ENCODE results near the gene NRXN2.

The NRXN2 gene

GRCh38 chr11:64633555-64634159 lies 89.3 kb downstream of the NRXN2 start:
- no peak for ATAC-seq (replicated peaks)
- H3K27ac Mint-ChIP-seq = no peak overlapping the region
- peaks cover 17 to 21% of the 10 kb centered on the region in 2 donors for H3K27me3 Mint-ChIP-seq
- H3K4me1 Mint-ChIP-seq = peaks cover 16 to 20% of the 10 kb centered on the region in 2 donors
- H3K9me3 Mint-ChIP-seq = no peaks in the 10 kb centered on the region
- H3K36me3 Mint-ChIP-seq = no peaks in the 10 kb centered on the region
- no peak for DNase-seq
- H3K4me3 Mint-ChIP-seq = no peak overlapping the region

GRCh38 chr11:64632654-64633053 lies 90.3 kb downstream of the NRXN2 start:
- ATAC-seq (replicated peaks) (no peak), DNase-seq (no peak)
- peaks cover 14 to 16% of the 10 kb centered on the region in 2 donors for H3K4me1 Mint-ChIP-seq
- H3K9me3 Mint-ChIP-seq = no peaks in the 10 kb centered on the region
- H3K36me3 Mint-ChIP-seq = no peaks in the 10 kb centered on the region
- peaks cover 16 to 21% of the 10 kb centered on the region in 2 donors for H3K27me3 Mint-ChIP-seq
- H3K27ac Mint-ChIP-seq = no peak overlapping the region
- H3K4me3 Mint-ChIP-seq = no peak overlapping the region

GRCh38 chr11:64632237-64632636 lies 90.8 kb downstream of the NRXN2 start:
- DNase-seq (no peak), ATAC-seq (replicated peaks) (no peak)
- Mint-ChIP-seq H3K4me3 (no peak overlapping the region), H3K9me3 (no peaks in the 10 kb centered on the region), H3K4me1 (peaks cover 15 to 16% of the 10 kb centered on the region in 2 donors), H3K36me3 (no peaks in the 10 kb centered on the region), H3K27me3 (peaks cover 16 to 21% of the 10 kb centered on the region in 2 donors), H3K27ac (no peak overlapping the region)

GRCh38 chr11:64631675-64632074 lies 91.3 kb downstream of the NRXN2 start:
- H3K9me3 Mint-ChIP-seq = no peaks in the 10 kb centered on the region
- DNase-seq = no peak
- no peaks in the 10 kb centered on the region for H3K36me3 Mint-ChIP-seq
- no peak overlapping the region for H3K27ac Mint-ChIP-seq
- ATAC-seq (replicated peaks) = peak; percentile 70 to 75
- no peak overlapping the region for H3K4me3 Mint-ChIP-seq
- peaks cover 16 to 18% of the 10 kb centered on the region in 2 donors for H3K4me1 Mint-ChIP-seq
- peaks cover 16 to 21% of the 10 kb centered on the region in 2 donors for H3K27me3 Mint-ChIP-seq

- DNase-seq = no peak
Measured at GRCh38 chr11:64629796-64630562, 93.0 kb downstream of the NRXN2 start.

GRCh38 chr11:64629103-64629502 lies 93.9 kb downstream of the NRXN2 start:
- Mint-ChIP-seq H3K4me1 (peaks cover 30 to 36% of the 10 kb centered on the region in 2 donors), H3K27ac (no peak overlapping the region), H3K4me3 (no peak overlapping the region), H3K27me3 (peaks cover 4 to 8% of the 10 kb centered on the region in 2 donors), H3K9me3 (no peaks in the 10 kb centered on the region), H3K36me3 (no peaks in the 10 kb centered on the region)
- DNase-seq (no peak), ATAC-seq (replicated peaks) (no peak)

More at GRCh38 chr11:64629796-64630562, 93.0 kb downstream of the NRXN2 start:
- no peak for ATAC-seq (replicated peaks)
- peaks cover 24 to 33% of the 10 kb centered on the region in 2 donors for H3K4me1 Mint-ChIP-seq
- H3K27ac Mint-ChIP-seq = no peak overlapping the region
- peaks cover 13 to 16% of the 10 kb centered on the region in 2 donors for H3K27me3 Mint-ChIP-seq
- no peak overlapping the region for H3K4me3 Mint-ChIP-seq
- no peaks in the 10 kb centered on the region for H3K9me3 Mint-ChIP-seq
- H3K36me3 Mint-ChIP-seq = no peaks in the 10 kb centered on the region

- no peak overlapping the region for H3K27ac Mint-ChIP-seq
- peaks cover 0 to 3% of the 10 kb centered on the region in 2 donors for H3K27me3 Mint-ChIP-seq
- DNase-seq = no peak
Measured at GRCh38 chr11:64628596-64628995, 94.4 kb downstream of the NRXN2 start.

GRCh38 chr11:64627371-64627770 lies 95.6 kb downstream of the NRXN2 start:
- Mint-ChIP-seq H3K27me3 (no peaks in the 10 kb centered on the region), H3K9me3 (no peaks in the 10 kb centered on the region), H3K4me1 (peaks cover 22 to 32% of the 10 kb centered on the region in 2 donors), H3K27ac (peak overlapping the region; percentile 21), H3K4me3 (no peak overlapping the region), H3K36me3 (no peaks in the 10 kb centered on the region)
- no peak for ATAC-seq (replicated peaks)
- no peak for DNase-seq

More at GRCh38 chr11:64628596-64628995, 94.4 kb downstream of the NRXN2 start:
- no peak for ATAC-seq (replicated peaks)
- Mint-ChIP-seq H3K4me3 (no peak overlapping the region), H3K9me3 (no peaks in the 10 kb centered on the region), H3K36me3 (no peaks in the 10 kb centered on the region), H3K4me1 (peaks cover 25 to 32% of the 10 kb centered on the region in 2 donors)

- H3K27ac Mint-ChIP-seq = no peak overlapping the region
- peaks cover 20 to 27% of the 10 kb centered on the region in 2 donors for H3K4me1 Mint-ChIP-seq
- ATAC-seq (replicated peaks) = no peak
- no peak overlapping the region for H3K4me3 Mint-ChIP-seq
- no peaks in the 10 kb centered on the region for H3K9me3 Mint-ChIP-seq
- H3K27me3 Mint-ChIP-seq = no peaks in the 10 kb centered on the region
- DNase-seq = no peak
- H3K36me3 Mint-ChIP-seq = no peaks in the 10 kb centered on the region
Measured at GRCh38 chr11:64626637-64627036, 96.4 kb downstream of the NRXN2 start.

- peak; percentile 31 for DNase-seq
- Mint-ChIP-seq H3K4me3 (no peak overlapping the region), H3K27ac (no peak overlapping the region), H3K4me1 (peaks cover 25 to 34% of the 10 kb centered on the region in 2 donors), H3K27me3 (no peaks in the 10 kb centered on the region), H3K36me3 (no peaks in the 10 kb centered on the region), H3K9me3 (no peaks in the 10 kb centered on the region)
- ATAC-seq (replicated peaks) = peak; percentile 94 to 95
Measured at GRCh38 chr11:64624883-64625481, 98.0 kb downstream of the NRXN2 start.

GRCh38 chr11:64622681-64623080 lies 100.3 kb downstream of the NRXN2 start:
- no peak for DNase-seq
- Mint-ChIP-seq H3K4me3 (no peak overlapping the region), H3K27ac (no peak overlapping the region), H3K27me3 (no peaks in the 10 kb centered on the region), H3K4me1 (peaks cover 25 to 39% of the 10 kb centered on the region in 2 donors), H3K36me3 (no peaks in the 10 kb centered on the region), H3K9me3 (no peaks in the 10 kb centered on the region)
- no peak for ATAC-seq (replicated peaks)

- no peak overlapping the region for H3K4me3 Mint-ChIP-seq
- H3K27me3 Mint-ChIP-seq = no peaks in the 10 kb centered on the region
- DNase-seq = no peak
- H3K36me3 Mint-ChIP-seq = no peaks in the 10 kb centered on the region
- no peak for ATAC-seq (replicated peaks)
- H3K27ac Mint-ChIP-seq = no peak overlapping the region
- H3K9me3 Mint-ChIP-seq = no peaks in the 10 kb centered on the region
- peaks cover 22 to 31% of the 10 kb centered on the region in 2 donors for H3K4me1 Mint-ChIP-seq
Measured at GRCh38 chr11:64621283-64622019, 101.5 kb downstream of the NRXN2 start.

- DNase-seq = no peak
- Mint-ChIP-seq H3K4me1 (peaks cover 17 to 23% of the 10 kb centered on the region in 2 donors), H3K4me3 (no peak overlapping the region), H3K27ac (peak overlapping the region; percentile 56), H3K27me3 (no peaks in the 10 kb centered on the region), H3K9me3 (no peaks in the 10 kb centered on the region), H3K36me3 (no peaks in the 10 kb centered on the region)
- ATAC-seq (replicated peaks) = no peak
Measured at GRCh38 chr11:64620381-64620971, 102.5 kb downstream of the NRXN2 start.

All from stimulated activated naive B cell treated with anti-CD40 and anti-IgM and Interleukin-4, amounts not matched to agents 10 μg/mL and 1 μg/mL and 100 μg/mL, for 72 hours (primary cell).